CD4-positive, alpha-beta T cell treated with Interleukin-6 for 4 hours (primary cell): ENCODE data around the gene LY6G6D.

Experiments
- DNase-seq: peaks from one replicate; pipeline ENCODE4 v3.0.0-alpha.2; 2020; ENCODE audit warnings: mixed read lengths

The LY6G6D gene

DNA sequence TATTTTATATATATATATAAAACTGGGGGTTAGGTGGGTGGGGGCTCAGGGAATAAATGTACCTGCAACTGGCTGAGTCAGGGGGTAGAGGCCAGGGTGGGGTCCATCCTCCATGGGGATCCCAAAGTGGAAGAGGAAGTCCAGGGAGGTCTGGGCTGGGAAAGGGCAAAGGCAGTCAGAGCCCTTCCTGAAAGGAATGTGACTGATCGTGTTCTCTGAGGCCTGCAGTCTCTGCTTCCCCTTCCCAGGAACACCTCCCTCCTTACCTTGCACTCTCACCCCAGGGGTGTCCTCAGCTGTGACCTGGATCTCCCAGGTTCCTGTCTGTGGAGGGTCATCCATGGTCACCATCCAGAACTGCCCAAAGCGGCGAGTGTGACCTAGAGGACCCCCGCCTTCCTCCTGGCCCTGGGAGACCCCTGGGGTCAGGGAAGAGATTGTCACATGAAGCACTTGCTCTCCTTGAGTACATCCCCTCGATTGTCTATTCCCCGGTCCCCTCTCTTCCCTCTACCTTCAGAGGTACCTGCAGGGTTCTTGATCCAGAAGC lies 52.0 kb downstream of the LY6G6D start:
- no peak for DNase-seq
